Stimulated activated effector memory CD8-positive, alpha-beta T cell treated with anti-CD3 and anti-CD28 coated beads, Interleukin-12 subunit alpha, Interleukin-12 subunit beta, amount 100 ng/mL, for 72 hours (primary cell): ENCODE measurements around the gene PLA2G2C.

ENCODE experiments used
- ATAC-seq: fragments of 150-1000 bp; cut with Tn5 transposase; 2 replicates; pipeline ENCODE4 v1.10.0; 2021
- DNase-seq, 2 donors: peaks; one replicate each; pipeline ENCODE4 v3.0.0; 2021 to 2022; ENCODE audit warnings: low spot score in 2 of 2
- H3K27ac Mint-ChIP-seq: one replicate; pipeline ENCODE4 v1.8.0; 2022; ENCODE audit warnings: mild to moderate bottlenecking, mixed read lengths
- H3K36me3 Mint-ChIP-seq: one replicate; pipeline ENCODE4 v1.8.0; 2022; ENCODE audit warnings: mild to moderate bottlenecking, mixed read lengths
- H3K4me1 Mint-ChIP-seq: one replicate; pipeline ENCODE4 v1.8.0; 2022; ENCODE audit warnings: mixed read lengths
- H3K4me3 Mint-ChIP-seq: one replicate; pipeline ENCODE4 v1.8.0; 2022; ENCODE audit warnings: mild to moderate bottlenecking, mixed read lengths
- H3K9me3 Mint-ChIP-seq: one replicate; pipeline ENCODE4 v1.8.0; 2022; ENCODE audit warnings: mixed read lengths

PLA2G2C gene

DNA sequence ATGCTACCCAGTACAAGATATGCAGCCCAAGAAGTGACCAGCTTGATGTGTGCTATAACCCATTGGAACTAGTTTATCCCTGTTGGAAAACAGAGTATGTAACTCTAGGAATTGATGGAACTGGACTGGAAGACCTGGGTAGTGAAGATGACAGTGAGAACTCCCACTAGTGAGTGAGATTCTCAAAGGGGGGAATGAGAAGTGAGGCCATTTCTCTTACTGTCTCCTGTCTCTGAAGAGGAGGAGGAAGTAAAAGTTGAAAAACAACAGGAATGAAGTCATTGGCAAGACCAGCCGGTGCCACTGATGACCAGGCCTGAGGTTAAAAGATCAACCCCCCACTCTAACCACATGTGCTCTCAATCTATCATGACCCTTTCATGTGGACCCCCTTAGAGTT lies 26.3 kb downstream of the PLA2G2C start:
- H3K4me1 Mint-ChIP-seq: peaks cover under 1% of the 10 kb centered on the region
- no peaks in the 10 kb centered on the region for H3K36me3 Mint-ChIP-seq
- DNase-seq (no peak), ATAC-seq (no peak)
- H3K9me3 Mint-ChIP-seq: peaks cover 17% of the 10 kb centered on the region
- H3K4me3 Mint-ChIP-seq: no peak overlapping the region
- no peak overlapping the region for H3K27ac Mint-ChIP-seq

DNA sequence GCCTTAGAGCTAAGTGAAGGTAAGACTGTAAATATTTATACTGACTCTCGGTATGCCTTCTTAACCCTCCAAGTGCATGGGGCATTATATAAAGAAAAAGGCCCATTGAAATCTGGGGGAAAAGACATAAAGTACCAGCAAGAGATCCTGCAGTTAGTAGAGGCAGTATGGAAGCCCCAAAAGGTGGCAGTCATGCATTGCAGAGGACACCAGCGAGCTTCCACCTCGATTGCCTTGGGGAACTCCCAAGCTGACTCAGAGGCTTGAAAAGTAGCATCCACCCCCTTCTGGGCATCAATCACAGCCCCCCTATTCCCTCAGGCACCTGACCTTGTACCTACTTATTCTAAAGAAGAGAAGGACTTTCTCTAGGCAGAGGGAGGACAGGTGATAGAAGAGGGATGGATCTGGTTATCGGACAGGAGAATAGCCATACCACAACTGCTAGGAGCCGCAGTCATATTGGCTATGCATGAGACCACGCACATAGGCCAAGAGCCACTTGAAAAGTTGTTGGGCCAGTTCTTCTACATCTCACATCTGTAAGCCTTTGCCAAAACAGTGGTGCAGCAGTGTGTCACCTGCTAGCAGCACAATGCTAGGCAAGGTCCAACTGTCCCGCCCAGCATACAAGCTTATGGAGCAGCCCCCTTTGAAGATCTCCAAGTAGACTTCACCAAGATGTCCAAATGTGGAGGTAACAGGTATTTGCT lies 27.8 kb downstream of the PLA2G2C start:
- DNase-seq (no peak), ATAC-seq (no peak)
- H3K27ac Mint-ChIP-seq: no peak overlapping the region
- no peaks in the 10 kb centered on the region for H3K36me3 Mint-ChIP-seq
- no peak overlapping the region for H3K4me3 Mint-ChIP-seq
- H3K9me3 Mint-ChIP-seq: peaks cover 14% of the 10 kb centered on the region
- H3K4me1 Mint-ChIP-seq: peaks cover 11% of the 10 kb centered on the region

DNA sequence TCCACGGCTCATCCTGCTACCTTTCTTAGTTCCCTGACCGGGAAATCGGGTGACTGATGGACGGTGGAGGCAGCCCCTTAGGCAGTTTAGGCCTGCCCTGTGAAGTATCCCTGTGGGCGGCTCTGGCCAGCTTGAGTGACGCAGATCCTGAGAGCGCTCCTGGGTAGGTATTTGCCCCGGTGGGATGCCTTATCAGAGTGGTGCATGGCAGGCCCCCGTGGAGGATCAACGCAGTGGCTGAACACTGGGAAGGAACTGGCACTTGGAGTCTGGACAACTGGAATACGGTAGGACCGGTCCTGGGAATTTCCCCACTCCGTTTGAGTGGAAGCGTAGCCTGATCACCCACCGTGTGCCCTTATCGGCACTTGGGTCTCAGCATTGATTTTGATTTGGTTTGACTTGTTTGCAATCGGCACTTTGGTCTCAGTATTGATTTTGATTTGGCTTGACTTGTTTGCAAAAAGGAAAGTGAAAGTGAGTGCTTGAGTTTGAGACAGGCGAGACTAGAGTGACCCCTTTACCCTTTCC lies 32.0 kb downstream of the PLA2G2C start:
- ATAC-seq (no peak), DNase-seq (no peak)
- peaks cover 3% of the 10 kb centered on the region for H3K9me3 Mint-ChIP-seq
- peak overlapping the region; percentile 55 for H3K27ac Mint-ChIP-seq
- peaks cover 20% of the 10 kb centered on the region for H3K4me1 Mint-ChIP-seq
- H3K36me3 Mint-ChIP-seq: no peaks in the 10 kb centered on the region
- H3K4me3 Mint-ChIP-seq: peak overlapping the region; percentile 6

DNA sequence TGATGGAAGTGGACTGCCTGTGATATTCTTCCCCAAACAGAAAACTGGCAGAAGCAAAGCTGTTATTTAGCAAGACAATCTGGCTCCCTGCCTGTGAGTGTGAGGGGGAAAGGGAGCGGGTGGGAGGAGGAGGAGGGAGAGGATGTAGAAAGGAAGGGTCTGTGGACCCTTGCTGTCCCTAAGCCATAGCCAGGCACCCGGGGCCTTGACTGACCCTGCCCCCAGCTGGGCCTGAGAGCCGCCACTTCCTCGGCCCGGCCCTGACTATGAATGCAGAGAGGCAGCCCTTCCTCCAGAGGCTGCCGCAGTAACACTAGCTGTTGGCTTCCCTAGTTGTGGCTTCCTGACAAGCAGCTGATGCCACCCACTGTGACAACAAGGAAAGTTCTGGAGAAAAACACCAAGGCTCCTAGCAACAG lies 33.3 kb downstream of the PLA2G2C start:
- DNase-seq (no peak), ATAC-seq (no peak)
- Mint-ChIP-seq H3K36me3 (no peaks in the 10 kb centered on the region), H3K4me3 (no peak overlapping the region), H3K4me1 (peaks cover 20% of the 10 kb centered on the region), H3K27ac (no peak overlapping the region), H3K9me3 (no peaks in the 10 kb centered on the region)

- H3K27ac Mint-ChIP-seq: peak overlapping the region; percentile 81
- peaks cover 20% of the 10 kb centered on the region for H3K4me1 Mint-ChIP-seq
- no peaks in the 10 kb centered on the region for H3K9me3 Mint-ChIP-seq
- H3K36me3 Mint-ChIP-seq: no peaks in the 10 kb centered on the region
- peak; percentile 22 for ATAC-seq
- DNase-seq: no peak
- peak overlapping the region; percentile 72 for H3K4me3 Mint-ChIP-seq
These were observed 33.8 kb downstream of the PLA2G2C start for GRCh38 chr1:20152599-20152930.

DNA sequence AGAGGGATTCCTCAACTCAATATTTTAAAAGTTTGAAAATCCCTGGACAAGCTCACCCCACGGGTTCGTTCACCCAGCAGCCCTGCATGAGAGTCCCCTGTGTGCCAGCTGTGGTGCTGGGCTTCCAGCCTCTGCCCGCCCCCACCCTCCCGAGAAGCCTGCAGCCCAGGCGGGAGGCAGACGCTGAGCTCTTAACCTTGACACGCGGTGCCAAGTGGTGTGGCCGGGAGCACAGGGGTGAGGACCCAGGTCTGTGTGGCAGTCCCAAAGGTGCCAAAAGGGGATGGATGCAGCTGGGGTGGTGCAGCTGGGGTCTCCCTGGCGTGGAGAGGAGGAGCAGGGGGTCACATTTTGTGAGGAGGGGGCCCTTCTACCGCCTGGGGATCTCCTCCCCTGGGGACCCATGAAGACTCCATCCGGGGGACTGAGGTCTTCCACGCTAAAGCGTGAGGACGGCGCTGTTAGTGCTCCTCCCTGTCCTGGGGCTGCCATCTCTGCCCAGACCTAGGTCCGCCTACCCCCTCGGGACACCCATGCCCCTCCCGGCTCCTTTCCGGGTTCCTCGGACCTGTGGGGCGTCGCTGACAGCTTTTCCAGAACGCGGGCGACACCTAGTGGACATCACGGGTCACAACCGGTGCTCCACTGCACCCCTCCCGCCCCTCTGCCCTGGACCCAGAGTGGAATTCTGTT lies 34.3 kb downstream of the PLA2G2C start:
- no peaks in the 10 kb centered on the region for H3K36me3 Mint-ChIP-seq
- H3K27ac Mint-ChIP-seq: peak overlapping the region; percentile 81
- ATAC-seq: peak; percentile 85
- H3K4me3 Mint-ChIP-seq: peak overlapping the region; percentile 72
- no peaks in the 10 kb centered on the region for H3K9me3 Mint-ChIP-seq
- DNase-seq: peak; percentile 82 to 87
- H3K4me1 Mint-ChIP-seq: peaks cover 20% of the 10 kb centered on the region

- H3K4me3 Mint-ChIP-seq: no peak overlapping the region
- no peak overlapping the region for H3K27ac Mint-ChIP-seq
- DNase-seq (no peak), ATAC-seq (no peak)
- no peaks in the 10 kb centered on the region for H3K36me3 Mint-ChIP-seq
- no peaks in the 10 kb centered on the region for H3K9me3 Mint-ChIP-seq
- peaks cover 20% of the 10 kb centered on the region for H3K4me1 Mint-ChIP-seq
These were observed 35.3 kb downstream of the PLA2G2C start for GRCh38 chr1:20150969-20151368.

- no peak for ATAC-seq
- no peaks in the 10 kb centered on the region for H3K36me3 Mint-ChIP-seq
These were observed 36.0 kb downstream of the PLA2G2C start for GRCh38 chr1:20150326-20150705.

DNA sequence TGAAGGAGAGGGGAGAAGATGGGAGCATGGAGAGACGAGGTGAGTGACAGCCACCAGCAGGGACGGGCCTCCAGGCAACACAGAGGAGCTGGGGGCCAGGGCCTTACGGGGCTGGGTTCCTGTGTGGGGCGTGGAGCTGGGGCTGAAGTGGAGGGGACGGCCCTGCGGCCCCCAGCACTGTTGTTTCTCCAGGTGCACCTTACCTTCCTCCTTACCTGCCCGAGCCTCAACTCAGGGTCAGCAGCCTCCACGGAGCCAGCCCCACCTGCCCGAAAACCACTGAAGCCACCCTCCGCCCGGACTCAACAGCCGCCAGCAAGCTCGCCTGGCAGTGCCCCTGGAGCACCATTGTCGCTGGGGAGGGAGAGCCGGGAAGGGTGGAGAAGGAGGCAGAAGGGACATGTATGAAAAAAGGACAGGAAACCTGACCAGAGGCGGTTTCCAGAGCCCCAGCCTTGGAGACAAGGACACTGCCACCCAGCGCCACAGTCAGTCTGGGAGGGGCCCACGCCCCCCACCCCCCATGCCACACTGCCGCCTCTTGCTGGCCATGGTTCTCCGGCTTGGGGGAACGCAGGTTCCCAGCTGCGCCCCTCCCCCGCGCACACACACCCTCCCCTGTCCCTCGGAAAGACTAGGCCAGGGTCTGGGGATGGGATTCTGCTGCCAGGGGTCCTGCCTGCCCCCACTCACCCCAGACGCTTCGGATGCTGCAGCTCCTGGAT lies 36.6 kb downstream of the PLA2G2C start:
- Mint-ChIP-seq H3K9me3 (no peaks in the 10 kb centered on the region), H3K36me3 (no peaks in the 10 kb centered on the region), H3K27ac (no peak overlapping the region), H3K4me1 (peaks cover 16% of the 10 kb centered on the region), H3K4me3 (no peak overlapping the region)
- DNase-seq (no peak), ATAC-seq (no peak)

More at GRCh38 chr1:20150326-20150705, 36.0 kb downstream of the PLA2G2C start:
- no peak overlapping the region for H3K27ac Mint-ChIP-seq
- DNase-seq: no peak
- H3K9me3 Mint-ChIP-seq: no peaks in the 10 kb centered on the region
- peaks cover 20% of the 10 kb centered on the region for H3K4me1 Mint-ChIP-seq
- no peak overlapping the region for H3K4me3 Mint-ChIP-seq

DNA sequence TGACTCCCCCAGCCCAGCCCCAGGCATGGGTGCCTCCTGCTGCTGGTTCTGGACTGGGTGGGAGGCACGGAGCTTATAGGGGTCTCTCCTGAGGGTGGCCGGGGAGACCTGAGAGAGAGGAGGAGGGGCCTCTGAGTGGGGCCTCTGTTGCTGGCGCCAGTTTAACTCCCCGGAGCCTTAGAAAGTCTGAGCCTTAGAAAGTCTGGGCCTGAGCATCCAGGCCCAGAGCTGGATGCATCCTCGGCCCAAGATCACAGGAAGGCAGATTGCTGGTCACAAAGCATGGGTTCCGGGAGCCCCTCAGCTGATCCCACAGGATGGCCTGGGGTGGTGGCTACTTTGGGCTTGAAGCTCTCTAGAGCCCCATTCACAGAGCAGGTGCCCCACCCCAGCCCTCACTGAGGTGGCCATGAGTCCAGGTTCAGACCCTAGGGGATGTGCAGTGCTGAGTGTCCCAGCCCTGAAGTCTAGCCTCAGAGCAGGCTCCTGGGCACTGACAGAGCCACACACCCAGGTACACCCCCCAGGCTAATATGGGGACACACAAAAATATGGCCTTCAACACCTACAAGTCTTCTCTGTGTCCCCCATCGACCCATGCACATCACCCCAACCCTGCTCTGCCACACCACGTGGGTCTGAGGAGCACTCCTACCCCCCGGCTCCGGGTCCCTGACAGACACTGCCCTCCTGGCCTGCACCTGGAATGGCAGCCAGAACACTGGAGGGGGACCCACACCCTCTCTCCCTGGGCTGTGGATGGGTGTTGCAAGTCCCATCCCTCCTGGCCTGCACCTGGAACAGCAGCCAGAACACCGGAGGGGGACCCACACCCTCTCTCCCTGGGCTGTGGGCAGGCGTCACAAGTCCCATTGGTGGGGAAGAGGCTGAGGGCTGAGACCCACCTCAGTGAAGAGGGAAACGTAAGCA lies 37.5 kb downstream of the PLA2G2C start:
- peaks cover 9% of the 10 kb centered on the region for H3K4me1 Mint-ChIP-seq
- H3K36me3 Mint-ChIP-seq: no peaks in the 10 kb centered on the region
- no peak for ATAC-seq
- H3K9me3 Mint-ChIP-seq: no peaks in the 10 kb centered on the region
- no peak overlapping the region for H3K4me3 Mint-ChIP-seq
- H3K27ac Mint-ChIP-seq: no peak overlapping the region
- DNase-seq: no peak

DNA sequence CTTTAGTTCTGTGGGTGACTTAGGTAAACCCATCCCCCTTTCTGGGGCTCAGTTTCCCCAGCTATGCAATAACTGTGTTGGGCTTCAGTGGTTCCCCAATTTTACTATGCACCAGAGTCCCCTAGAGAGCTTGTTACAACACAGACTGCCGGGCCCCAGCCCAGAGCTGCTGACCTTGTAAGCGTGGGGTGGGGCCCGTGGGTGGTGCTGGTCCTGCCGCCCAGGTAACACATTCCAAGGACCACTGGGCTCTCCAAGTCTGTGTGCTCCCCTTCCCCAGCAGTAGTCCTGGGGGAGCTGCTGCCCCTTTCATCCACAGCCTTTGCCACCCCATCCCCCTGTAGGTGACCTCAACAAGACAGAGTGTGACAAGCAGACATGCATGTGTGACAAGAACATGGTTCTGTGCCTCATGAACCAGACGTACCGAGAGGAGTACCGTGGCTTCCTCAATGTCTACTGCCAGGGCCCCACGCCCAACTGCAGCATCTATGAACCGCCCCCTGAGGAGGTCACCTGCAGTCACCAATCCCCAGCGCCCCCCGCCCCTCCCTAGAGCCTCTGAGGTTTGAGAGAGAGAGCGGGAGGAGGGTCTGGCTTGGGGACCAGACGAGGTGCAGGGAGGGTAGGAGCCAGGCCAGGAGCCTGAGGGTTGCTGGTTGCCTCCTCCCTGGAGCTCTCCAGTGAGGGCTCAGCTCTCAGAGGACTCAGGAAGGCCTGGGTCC lies 38.3 kb downstream of the PLA2G2C start:
- Mint-ChIP-seq H3K9me3 (no peaks in the 10 kb centered on the region), H3K4me1 (peaks cover 9% of the 10 kb centered on the region), H3K4me3 (no peak overlapping the region), H3K36me3 (no peaks in the 10 kb centered on the region), H3K27ac (no peak overlapping the region)
- no peak for ATAC-seq
- no peak for DNase-seq

- DNase-seq (no peak), ATAC-seq (no peak)
- no peaks in the 10 kb centered on the region for H3K4me1 Mint-ChIP-seq
- no peak overlapping the region for H3K4me3 Mint-ChIP-seq
- peak overlapping the region; percentile 27 for H3K27ac Mint-ChIP-seq
- no peaks in the 10 kb centered on the region for H3K36me3 Mint-ChIP-seq
- H3K9me3 Mint-ChIP-seq: no peaks in the 10 kb centered on the region
These were observed 42.4 kb downstream of the PLA2G2C start for GRCh38 chr1:20143734-20144565.

- DNase-seq (no peak), ATAC-seq (no peak)
- Mint-ChIP-seq H3K27ac (no peak overlapping the region), H3K9me3 (no peaks in the 10 kb centered on the region), H3K4me3 (no peak overlapping the region), H3K4me1 (no peaks in the 10 kb centered on the region), H3K36me3 (no peaks in the 10 kb centered on the region)
These were observed 43.0 kb downstream of the PLA2G2C start for GRCh38 chr1:20143318-20143717.
